Mononuclear cell (primary cell): ENCODE data around the gene MED13L. TPM values are rescaled to one million over a fixed set of nuclear protein-coding genes. Genes with fewer than 3 reads are reported as not detected.

ENCODE experiments used
- H3K27me3 ChIP-seq: 2 replicates; pipeline ENCODE4 v1.6.0; 2011; ENCODE audit warnings: low read length, control low read depth; ENCODE audit not compliant: insufficient read depth
- H3K4me1 ChIP-seq: 2 replicates; pipeline ENCODE4 v1.5.1; 2011; ENCODE audit warnings: mild to moderate bottlenecking, low read length, control low read depth; ENCODE audit not compliant: insufficient read depth
- H3K4me3 ChIP-seq: 2 replicates; pipeline ENCODE4 v1.5.1; 2011; ENCODE audit warnings: mild to moderate bottlenecking, low read length, moderate library complexity
- H3K9me3 ChIP-seq: 2 replicates; pipeline ENCODE4 v1.5.1; 2011; ENCODE audit warnings: low read depth, mild to moderate bottlenecking, control low read depth, low read length
- total RNA-seq: library from RNA; depleted of rRNA; stranded (reverse); fragments of >200 nt; gene quantifications from one replicate; pipeline ENCODE4 v1.2.3, GENCODE V29; 2012

Gene MED13L
- total RNA-seq, 1 donor: 382 TPM

- no peak overlapping the region for H3K4me3 ChIP-seq
- no peaks in the 10 kb centered on the region for H3K9me3 ChIP-seq
- H3K27me3 ChIP-seq: no peaks in the 10 kb centered on the region
- H3K4me1 ChIP-seq: no peaks in the 10 kb centered on the region
Measured at GRCh38 chr12:115946092-115946491, 331.4 kb downstream of the MED13L start.

- H3K27me3 ChIP-seq: no peaks in the 10 kb centered on the region
- no peaks in the 10 kb centered on the region for H3K4me1 ChIP-seq
- no peaks in the 10 kb centered on the region for H3K9me3 ChIP-seq
- no peak overlapping the region for H3K4me3 ChIP-seq
Measured at GRCh38 chr12:115945491-115945885, 332.0 kb downstream of the MED13L start.

- H3K9me3 ChIP-seq: no peaks in the 10 kb centered on the region
- H3K4me3 ChIP-seq: no peak overlapping the region
- no peaks in the 10 kb centered on the region for H3K4me1 ChIP-seq
- H3K27me3 ChIP-seq: no peaks in the 10 kb centered on the region
Measured at GRCh38 chr12:115944837-115945490, 332.5 kb downstream of the MED13L start.

GRCh38 chr12:115944392-115944742, 333.1 kb downstream of the MED13L start:
- Histone ChIP-seq H3K4me1 (no peaks in the 10 kb centered on the region), H3K9me3 (no peaks in the 10 kb centered on the region), H3K4me3 (no peak overlapping the region), H3K27me3 (no peaks in the 10 kb centered on the region)

GRCh38 chr12:115943630-115944391, 333.7 kb downstream of the MED13L start:
- peaks cover 3% of the 10 kb centered on the region for H3K9me3 ChIP-seq
- H3K4me1 ChIP-seq: no peaks in the 10 kb centered on the region
- peaks cover 5% of the 10 kb centered on the region for H3K27me3 ChIP-seq
- no peak overlapping the region for H3K4me3 ChIP-seq

- Histone ChIP-seq H3K9me3 (peaks cover 9% of the 10 kb centered on the region), H3K27me3 (peaks cover 8% of the 10 kb centered on the region), H3K4me3 (no peak overlapping the region), H3K4me1 (no peaks in the 10 kb centered on the region)
Measured at GRCh38 chr12:115943310-115943629, 334.2 kb downstream of the MED13L start.

GRCh38 chr12:115942346-115942745, 335.1 kb downstream of the MED13L start:
- Histone ChIP-seq H3K4me3 (no peak overlapping the region), H3K27me3 (peaks cover 8% of the 10 kb centered on the region), H3K9me3 (peaks cover 9% of the 10 kb centered on the region), H3K4me1 (no peaks in the 10 kb centered on the region)

GRCh38 chr12:115941362-115941761, 336.1 kb downstream of the MED13L start:
- Histone ChIP-seq H3K27me3 (peaks cover 8% of the 10 kb centered on the region), H3K9me3 (peaks cover 9% of the 10 kb centered on the region), H3K4me1 (no peaks in the 10 kb centered on the region)

GRCh38 chr12:115938794-115939377, 338.6 kb downstream of the MED13L start:
- peaks cover 9% of the 10 kb centered on the region for H3K9me3 ChIP-seq
- H3K4me3 ChIP-seq: no peak overlapping the region
- H3K4me1 ChIP-seq: no peaks in the 10 kb centered on the region
- peaks cover 8% of the 10 kb centered on the region for H3K27me3 ChIP-seq

More at GRCh38 chr12:115941362-115941761, 336.1 kb downstream of the MED13L start:
- H3K4me3 ChIP-seq: no peak overlapping the region

GRCh38 chr12:115936997-115937916, 340.2 kb downstream of the MED13L start:
- peaks cover 8% of the 10 kb centered on the region for H3K27me3 ChIP-seq
- H3K4me3 ChIP-seq: no peak overlapping the region
- no peaks in the 10 kb centered on the region for H3K4me1 ChIP-seq
- peaks cover 9% of the 10 kb centered on the region for H3K9me3 ChIP-seq

GRCh38 chr12:115934877-115935276, 342.6 kb downstream of the MED13L start:
- Histone ChIP-seq H3K4me1 (no peaks in the 10 kb centered on the region), H3K27me3 (peaks cover 8% of the 10 kb centered on the region), H3K9me3 (peaks cover 9% of the 10 kb centered on the region), H3K4me3 (no peak overlapping the region)

GRCh38 chr12:115934046-115934445, 343.4 kb downstream of the MED13L start:
- Histone ChIP-seq H3K4me3 (no peak overlapping the region), H3K9me3 (peaks cover 8% of the 10 kb centered on the region), H3K4me1 (no peaks in the 10 kb centered on the region), H3K27me3 (peaks cover 6% of the 10 kb centered on the region)

GRCh38 chr12:115932066-115932465, 345.4 kb downstream of the MED13L start:
- H3K4me3 ChIP-seq: no peak overlapping the region
- no peaks in the 10 kb centered on the region for H3K4me1 ChIP-seq
- H3K27me3 ChIP-seq: no peaks in the 10 kb centered on the region
- H3K9me3 ChIP-seq: no peaks in the 10 kb centered on the region

- Histone ChIP-seq H3K27me3 (no peaks in the 10 kb centered on the region), H3K9me3 (no peaks in the 10 kb centered on the region), H3K4me3 (no peak overlapping the region), H3K4me1 (no peaks in the 10 kb centered on the region)
Measured at GRCh38 chr12:115930336-115930735, 347.2 kb downstream of the MED13L start.
